Measurements from ENCODE around the gene XPNPEP3.
A peak's percentile ranks its signal among the peaks of the same experiment; 100 is the strongest.
"Not testable (repeated sequence)": the region's sequence is repeated elsewhere in the genome, so short reads cannot be mapped to it uniquely, and the experiment has no call there.

XPNPEP3 gene
- total RNA-seq = 3.4 to 34.9 (median 15.8) reads per million in 17 experiments

DNA sequence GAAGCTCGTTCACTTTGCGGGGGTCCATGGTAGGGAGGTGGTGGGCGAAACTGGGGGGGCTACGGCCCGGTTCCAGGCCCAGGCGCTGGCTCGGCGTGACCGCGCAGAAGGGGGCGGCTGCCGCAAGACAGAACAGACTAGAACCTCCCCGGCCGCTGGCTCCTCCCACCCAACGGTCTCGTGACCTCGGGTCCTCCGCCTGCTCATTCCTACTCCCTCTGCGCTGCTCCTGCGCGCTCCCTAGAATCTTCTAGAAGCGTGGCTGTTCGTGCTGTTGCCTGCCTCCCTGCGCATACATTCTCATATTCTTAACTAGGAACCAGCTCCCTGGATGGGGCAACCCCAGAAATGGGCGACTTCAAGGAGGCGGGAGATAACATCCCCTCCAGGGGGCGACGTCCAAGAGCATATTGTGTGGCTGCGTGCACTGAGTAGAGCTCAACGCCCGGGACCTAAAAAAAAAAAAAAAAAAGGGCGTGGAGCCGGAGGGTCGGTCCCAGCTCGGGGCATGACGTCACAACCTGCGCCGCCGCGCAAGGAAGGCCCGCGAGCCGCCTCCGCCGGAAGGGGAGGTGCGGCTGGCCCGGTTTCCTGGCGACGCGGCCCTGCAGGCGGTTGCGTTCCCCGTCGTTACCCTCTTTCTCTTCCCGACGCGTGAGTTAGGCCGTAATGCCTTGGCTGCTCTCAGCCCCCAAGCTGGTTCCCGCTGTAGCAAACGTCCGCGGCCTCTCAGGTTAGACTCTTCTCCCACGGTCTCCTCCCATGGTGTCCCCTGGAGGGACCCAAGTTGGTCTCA is at the start of gene XPNPEP3, which contains the start of gene ST13:
XPNPEP3 (plus strand) TSS at position 636 of the 796 bp plus-strand sequence; CDS start at position 670, 34 bp downstream.
ST13 (minus strand) TSS at position 127 of the 796 bp plus-strand sequence; CDS start at position 28, 99 bp downstream.
- peak; percentile 97 to 99 (median 98) for DNase-seq

DNA sequence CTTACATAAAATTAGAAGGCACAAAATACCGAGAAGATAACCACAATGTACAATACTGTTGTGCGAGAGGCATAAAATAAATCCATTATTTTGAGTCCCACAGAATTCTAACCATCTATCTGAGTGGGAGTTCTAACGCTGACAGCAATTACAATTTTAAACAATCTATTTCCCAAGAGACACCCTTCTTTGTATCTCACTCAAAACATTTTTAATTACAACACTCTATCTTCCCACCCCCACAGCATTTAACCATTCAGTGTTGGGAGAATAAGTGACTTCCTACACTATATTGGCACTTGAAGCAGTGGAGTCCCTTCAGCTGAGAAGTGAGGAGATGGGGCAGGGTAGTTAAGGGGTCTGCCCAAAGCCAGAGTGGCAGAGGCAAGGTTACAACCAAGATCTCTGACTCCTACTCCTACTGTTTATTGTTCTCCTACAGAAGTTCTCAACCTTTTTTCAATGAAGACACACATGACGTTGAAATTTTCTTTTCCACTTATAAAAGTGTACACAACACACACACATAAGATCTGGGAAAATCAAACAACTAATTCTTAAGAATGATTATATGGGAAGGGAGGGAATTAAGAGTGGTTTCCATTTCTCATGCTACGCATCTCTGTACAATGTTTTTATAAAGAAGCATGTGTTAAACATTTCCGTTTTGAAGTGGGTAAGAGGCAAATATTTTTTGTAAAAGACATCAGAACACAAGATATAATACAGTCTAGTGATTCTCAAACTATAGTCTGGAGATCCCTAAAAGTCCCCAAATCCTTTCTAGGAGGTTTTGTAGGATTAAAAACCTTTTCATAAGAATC is 48.7 kb upstream of the XPNPEP3 start:
- peak in 1 of 4 experiments; percentile 7 for DNase-seq

DNA sequence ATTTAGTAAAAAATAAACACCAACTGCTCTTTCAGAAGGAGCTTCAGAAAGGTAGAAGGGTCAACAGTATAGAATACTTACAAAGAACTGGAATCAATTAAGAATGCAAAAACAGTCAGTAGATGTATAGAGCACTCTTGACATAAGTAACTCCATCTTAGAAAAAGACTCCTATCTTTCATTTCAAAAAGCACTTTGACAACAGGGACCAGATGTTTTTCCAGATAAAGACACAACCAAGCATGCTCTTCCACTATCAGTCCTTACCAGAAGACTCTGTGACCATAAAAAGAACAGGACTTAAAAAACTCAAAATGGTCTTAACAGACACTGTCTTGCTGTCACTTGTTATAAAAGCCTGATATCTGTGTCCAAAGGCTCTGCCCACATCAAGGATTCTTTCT is 43.0 kb upstream of the XPNPEP3 start:
- no peak for DNase-seq

DNA sequence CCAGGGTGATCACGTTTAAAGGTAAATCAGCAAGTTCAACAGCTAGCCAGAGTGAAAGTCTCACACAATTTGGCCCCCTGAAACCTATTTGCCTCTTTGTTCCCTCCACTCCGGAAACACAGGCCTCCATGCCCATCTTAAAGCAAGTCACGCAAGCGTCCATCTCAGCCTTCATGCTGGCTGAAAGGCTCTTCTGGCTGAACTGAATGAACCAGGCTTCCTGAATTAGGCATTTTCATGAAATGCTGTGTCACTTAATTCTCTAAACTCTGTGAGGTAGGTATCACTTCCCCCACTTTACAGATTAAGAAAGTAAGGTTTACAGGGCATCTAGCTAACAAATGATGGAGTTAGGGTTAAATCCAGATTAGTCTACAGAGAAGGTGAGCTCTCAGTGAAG is 39.2 kb upstream of the XPNPEP3 start:
- peak in 1 of 4 experiments; percentile 3 for DNase-seq

DNA sequence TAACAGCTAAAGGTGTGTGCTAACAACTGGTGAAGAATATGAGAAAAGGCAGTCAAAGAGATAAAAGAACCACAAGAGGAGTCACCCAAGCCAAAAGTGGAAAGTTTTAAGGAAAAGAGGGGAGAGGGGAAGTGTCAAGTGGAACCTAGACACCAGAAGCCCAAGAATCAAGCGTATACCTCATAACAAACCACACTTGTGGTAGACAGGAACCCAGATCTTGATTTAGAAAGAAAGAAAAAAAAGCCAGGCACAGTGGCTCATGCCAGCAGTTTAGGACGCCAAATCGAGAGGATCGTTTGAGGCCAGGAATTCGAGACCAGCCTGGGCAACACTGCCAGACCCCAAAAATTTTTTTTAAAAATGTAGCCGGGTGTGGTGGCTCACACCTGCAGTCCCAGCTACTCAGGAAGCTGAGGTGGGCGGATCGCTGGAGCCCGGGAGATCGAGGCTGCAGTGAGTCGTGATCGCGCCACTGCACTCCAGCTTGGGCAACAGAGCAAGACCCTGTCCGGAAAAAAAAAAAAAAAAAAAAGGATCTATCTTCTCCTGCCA is 38.7 kb upstream of the XPNPEP3 start:
- peak in 2 of 4 experiments; percentile 6 to 15 for DNase-seq

DNA sequence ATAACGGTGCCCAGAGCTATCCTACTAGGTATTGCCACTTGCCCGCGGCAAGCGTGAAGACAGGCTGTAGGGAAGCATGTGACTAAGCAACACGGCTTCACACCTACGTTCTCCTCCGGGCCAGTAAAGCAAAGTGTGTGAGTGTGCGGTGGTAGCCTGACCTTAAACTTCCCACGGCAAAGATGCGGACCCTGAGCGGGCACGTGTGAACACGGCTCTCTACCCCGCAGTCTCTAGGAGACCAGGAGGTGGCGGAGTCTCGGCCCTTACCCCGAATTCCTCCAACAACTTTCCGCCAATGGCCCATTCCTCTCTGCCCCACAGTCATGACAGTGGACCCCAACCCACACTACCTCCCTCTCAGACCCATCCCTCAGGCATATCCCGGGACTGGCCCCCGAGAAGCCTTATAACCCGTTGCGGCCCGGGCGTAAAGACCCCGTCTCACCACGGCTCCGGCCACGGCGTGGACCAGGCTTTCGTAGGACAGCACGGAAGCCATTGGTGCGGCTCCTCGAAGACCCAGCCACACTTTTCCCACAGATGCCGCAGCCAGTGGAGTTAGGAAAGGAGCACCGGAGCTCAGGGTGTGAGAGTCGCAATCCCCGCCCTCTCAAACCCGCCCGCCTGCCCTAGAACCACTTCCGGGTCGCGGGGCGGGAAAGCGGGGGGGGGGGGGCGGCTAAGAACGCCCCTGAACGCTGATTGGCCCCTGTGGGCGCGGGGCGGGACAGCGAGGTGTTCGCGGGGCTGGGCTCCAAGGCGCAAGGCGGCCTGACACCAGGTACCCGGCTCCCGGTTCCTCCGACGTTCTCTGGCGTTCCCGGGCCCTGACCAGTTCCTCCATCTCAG is 38.0 kb upstream of the XPNPEP3 start, which contains the start of gene SLC25A17:
SLC25A17 (minus strand) TSS at position 600 of the 852 bp plus-strand sequence; CDS start at position 502, 98 bp downstream.
- DNase-seq = peak; percentile 83 to 95 (median 90)

DNA sequence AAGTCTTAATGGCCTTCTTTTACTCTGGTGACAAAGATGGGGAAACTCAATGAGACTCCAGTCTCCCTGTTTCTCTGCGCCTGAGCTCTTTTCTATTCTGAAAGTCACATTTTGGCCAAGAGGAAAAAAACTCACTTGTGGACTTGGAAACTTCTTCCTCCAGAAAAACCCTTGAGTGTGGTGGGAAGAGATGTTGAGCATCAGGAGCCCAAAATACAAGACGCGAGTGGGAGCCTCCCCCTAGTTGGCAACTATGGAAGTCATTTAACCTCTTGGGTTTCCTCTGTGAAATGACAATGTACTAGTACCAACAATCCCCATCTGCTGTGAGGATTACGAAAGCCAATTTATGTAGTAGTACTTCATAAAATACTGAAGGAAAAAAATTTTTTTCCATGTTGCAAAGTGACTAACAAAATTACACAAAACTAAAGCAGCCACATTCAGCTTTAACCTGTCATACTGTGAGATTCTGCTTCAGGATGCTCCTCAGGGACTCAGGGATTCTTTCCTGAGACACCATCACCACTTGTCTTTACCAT is 37.3 kb upstream of the XPNPEP3 start:
- peak in 3 of 4 experiments; percentile 25 to 32 (median 29) for DNase-seq

DNA sequence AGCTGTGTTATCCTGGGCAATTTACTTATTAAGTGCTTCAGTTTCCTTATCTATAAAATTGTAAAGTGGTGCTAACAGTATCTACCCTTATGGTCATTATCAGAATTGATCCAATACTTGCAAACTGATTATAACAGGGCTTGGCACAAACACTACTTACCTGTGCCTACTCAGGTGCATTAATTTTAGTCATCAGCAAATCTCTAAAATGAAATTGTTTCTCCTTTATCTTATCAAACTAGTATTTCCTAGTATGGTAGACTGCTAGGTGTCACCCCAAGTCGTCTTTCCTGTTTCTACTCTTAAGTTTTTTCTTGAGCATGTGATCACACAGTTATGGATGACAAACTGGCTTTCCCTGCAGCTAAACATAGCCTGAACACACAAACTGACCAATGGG is 33.5 kb upstream of the XPNPEP3 start:
- DNase-seq = no peak

DNA sequence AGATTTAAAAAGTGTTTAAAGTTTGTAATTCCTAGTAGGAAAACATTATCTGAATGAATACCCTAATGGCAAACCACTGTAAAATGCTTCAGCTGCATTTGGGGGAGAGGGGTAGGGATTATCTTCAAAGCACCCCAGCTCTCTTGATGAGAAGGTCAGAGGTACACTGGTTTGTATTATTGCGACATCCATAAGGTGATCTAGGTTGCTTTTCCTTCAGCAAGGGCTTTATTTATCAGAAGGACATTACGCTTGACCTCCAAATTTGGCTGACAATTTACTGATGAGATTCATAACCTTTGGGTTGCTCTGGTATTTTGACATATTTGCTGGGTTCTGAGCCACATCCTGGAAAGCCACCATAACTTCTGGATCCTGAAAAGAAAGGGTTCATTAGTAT is 30.7 kb upstream of the XPNPEP3 start:
- DNase-seq = not testable (repeated sequence)

DNA sequence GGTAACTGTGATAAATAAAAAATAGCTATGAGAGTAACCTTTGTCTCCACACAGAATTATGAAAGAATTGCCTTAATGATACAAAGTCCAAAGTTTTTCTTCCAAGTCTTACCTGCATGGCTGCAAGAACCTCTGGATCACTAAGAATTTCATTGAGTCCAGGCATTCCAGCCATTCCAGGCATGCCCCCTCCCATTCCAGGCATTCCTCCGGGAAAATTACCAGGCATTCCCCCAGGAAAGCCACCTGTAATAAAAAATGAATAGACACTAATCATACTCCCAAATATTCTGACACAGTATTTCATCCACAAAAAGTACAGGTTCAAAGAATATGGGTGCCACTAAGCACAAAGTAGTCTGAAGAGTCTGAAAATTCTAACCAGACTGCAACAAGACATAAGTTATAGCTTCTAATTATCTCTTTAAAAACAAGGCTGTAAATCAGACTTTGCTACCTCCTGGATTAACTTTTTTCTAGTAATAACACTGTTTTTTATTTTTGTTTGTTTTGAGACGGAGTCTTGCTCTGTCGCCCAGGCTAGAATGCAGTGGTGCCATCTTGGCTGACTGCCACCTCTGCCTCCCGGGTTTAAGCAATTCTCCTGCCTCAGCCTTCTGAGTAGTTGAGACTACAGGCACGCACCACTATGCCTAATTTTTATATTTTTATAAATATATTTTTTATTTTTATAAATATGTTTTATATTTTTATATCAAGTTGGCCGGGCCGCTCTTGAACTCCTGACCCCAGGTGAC is 29.8 kb upstream of the XPNPEP3 start:
- no peak for DNase-seq

DNA sequence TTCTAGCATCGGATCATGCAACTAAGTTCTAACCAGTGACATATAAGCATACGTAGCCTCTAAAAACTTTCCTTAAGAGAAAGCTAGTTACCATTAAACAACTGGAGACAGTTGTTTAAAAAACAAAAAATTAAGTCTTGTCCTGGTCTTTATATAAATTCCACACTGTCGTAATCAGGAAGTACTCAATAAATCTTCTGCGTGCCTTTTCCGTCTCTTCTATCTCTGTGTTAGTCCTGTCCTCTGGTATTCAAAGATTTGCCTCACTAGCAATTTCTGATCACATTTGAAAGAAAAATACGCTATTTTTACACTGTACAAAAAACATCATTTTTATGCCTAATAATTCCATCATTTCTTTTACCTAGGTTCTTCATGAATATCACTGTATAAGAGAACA is 27.8 kb upstream of the XPNPEP3 start:
- no peak for DNase-seq

DNA sequence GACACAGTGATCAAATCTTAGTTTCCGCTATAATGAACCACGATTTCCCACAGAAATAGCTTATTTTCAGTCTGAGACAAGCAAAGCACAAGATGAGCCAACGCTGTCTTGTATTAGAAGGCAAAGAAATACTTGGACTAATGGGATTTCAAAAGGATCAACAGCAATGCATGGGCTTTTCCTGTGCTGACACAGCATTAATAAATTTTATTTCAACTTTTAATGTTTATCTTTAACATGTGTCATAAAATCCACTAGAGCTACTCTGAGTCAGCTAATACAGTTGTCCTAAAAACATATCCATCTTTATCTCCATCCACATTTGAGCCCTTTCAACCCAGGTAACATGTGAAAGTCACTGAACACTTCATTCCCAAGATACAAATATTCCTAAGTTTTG is 22.3 kb upstream of the XPNPEP3 start:
- DNase-seq = no peak

DNA sequence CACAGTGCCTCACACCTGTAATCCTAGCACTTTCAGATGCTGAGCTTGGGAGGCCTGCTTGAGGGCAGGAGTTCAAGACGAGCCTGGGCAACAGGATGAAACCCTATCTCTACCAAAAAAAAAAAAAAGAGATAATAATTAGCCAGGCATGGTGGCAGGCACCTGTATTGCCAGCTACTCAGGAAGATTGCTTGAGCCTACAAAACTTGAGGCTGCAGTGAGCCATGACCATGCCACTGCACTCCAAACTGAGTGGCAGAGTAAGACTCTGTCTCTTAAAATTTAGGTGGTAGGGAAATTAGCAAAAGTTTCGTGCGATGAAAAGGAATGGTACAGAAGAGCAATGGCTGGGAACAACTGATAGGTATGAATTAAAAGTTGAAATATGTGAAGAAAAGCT is 18.5 kb upstream of the XPNPEP3 start:
- no peak for DNase-seq

DNA sequence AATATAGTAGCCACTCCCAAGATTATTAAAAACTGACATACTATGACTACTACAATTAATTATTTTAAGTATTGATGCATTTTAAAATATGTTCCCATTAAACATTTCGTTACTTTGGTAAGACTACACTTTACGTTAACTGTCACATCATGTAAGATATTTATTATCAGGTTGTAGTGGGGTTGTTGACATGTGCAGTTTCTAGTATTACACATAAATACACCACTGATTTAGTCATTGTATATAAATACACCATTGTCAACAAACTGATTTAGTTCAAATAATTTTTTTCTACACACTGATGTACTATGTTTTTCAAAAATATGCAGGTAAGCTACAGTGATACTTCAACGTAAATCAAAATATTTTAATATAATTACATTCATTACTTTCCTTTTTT is 12.0 kb upstream of the XPNPEP3 start:
- DNase-seq = no peak

DNA sequence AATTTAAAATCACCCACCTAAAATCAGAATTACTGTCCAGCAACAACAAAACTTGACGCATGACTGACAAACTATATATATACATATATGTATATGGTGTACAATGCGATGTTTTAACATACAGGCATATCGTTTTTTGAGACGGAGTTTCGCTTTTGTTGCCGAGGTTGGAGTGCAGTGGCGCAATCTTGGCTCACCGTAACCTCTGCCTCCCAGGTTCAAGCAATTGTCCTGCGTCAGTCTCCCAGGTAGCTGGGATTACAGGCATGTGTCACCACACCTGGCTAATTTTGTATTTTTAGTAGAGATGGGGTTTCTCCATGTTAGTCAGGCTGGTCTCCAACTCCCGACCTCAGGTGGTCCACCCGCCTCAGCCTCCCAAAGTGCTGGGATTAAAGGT is 11.1 kb upstream of the XPNPEP3 start:
- DNase-seq = not testable (repeated sequence)

DNA sequence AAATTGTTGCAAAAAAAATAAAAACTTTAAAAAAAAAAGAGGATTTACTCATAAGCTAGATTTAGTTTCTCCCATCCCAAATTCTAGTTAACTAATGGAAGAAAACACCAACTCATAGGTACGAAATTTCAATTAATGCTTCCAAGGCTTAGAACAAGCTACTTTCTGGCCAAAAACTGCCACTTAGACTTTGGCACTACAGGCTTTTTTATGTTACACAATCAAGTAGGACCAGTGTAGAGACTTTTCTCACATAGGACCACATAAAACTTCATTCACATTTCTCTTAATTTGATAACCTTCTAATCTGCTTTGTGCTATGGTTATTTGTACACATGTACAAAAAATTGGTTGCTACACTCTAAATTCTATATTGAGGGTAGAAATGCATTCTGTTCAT is 3.6 kb upstream of the XPNPEP3 start:
- DNase-seq = no peak

DNA sequence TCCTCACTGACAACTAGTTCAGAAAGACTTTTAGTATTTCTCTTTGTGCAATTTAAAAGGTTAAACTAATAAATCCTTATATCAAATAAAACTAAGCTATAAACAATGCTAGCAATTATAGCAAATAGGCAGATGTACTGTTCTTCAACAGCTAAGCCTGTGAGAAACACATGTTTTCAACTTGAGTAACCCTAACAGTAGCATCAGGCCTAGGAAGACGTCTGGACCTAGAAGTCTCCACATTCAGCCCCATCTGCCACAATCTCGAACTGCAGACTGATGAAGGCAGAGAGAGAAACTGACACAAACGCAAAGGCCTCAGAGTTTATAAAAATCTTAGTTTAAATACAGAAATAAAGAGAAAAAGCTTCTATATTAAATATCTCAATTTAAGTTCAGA is 3.0 kb upstream of the XPNPEP3 start:
- no peak for DNase-seq

DNA sequence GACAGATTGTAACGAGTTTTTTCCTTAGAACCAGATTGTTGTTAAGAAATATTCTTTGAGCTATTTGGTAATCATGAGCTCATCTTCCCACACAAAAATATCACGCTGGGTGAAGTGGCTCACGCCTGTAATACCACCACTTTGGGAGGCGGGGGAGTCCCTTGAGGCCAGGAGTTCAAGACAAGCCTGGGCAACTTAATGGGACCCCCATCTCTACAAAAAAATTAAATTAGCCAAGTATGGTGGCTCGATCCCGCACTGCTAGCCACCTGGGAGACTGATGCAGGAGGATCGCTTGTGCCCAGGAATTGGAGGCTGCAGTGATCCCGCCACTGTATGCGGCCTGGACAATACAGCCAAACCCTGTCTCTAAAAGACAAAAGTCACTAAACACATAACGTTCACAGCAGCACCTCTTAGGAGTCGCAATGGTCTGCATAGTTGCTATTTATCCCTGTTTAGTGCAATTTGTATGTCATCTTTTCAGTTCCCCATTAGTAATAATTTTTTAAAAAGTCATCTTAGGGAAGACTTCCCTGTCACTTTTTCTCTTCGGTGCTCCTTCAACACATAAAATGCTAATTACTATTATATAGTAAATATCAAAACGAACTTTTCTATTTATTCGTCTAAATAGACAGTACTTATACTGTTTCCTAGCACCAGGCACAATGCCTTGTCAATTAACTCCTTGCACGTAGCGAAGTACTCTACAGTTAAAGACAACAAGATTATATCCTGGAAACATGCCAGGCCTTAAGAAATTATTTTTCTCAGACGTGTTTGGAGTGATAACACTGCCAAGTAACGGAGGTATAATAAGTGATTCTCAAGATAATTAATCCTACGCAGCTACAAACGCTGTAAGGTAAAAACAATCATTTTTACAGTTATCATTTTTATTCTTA is 1.6 kb upstream of the XPNPEP3 start:
- peak; percentile 69 to 85 (median 76) for DNase-seq

DNA sequence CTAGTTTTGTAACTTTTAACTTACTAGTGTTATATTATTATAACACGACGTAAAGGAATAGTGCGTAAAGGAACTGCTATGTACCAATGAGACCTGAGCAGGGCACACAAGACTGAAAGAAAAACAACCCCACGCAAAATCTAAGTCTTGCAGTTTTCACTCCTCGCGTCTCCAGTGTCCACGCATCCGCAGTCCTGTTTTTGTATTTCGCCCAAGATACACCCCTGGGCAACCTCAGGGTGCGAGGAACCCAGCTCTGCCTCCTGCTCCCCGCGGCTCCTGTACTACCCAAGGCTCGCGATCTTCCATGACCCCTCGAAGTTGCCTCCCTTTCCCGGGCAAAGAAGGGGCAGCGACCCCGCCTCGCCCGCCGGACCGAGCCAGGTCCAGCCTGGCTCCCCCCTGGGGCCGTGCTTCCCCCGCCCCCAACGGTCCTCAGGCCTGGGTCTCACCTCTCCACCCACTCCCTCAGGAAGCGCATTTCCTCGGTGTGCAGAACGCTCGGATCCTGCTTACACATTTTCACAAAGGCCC is 902 bp upstream of the XPNPEP3 start:
- peak; percentile 36 to 61 (median 52) for DNase-seq
